Measurements from ENCODE around the gene DTD2. TPM values are rescaled to one million over a fixed set of nuclear protein-coding genes. Genes with fewer than 3 reads are reported as not detected.

DTD2 gene
- total RNA-seq, 1 donor from 2014 or later: 29.8 TPM

DNA sequence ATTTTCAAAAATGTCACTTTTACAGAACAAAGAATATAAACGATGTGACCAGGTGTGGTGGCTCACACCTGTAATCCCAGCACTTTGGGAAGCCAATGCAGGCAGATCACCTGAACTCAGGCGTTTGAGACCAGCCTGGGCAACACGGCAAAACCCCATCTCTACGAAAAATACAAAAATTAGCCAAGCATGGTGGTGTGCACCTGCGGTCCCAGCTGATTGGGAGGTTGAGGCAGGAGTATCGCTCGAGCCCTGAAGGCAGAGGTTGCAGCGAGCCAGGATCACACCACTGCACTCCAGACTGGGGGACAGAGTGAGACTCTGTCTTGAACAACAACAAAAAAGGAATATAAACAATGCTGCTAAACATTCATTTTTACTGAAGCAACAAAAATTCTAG is 52.2 kb downstream of the DTD2 start:
- no peak for DNase-seq

DNA sequence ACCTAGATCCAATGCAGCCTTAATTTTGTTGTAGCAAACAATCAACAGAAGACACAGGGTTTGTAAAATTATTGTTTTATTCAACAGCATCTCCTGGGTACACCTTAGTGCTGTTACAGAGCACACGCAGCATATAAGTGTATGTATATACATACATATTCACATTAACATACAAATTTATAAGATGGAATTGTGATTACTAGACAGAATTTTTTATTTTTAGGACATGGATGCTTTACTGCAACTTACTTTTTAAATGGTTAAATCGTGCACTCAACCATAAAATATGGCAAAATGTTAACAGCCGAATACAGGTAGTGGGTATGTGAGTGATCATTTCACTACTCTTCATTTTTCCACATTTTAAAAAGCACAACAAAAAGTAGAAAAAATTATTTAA is 53.6 kb downstream of the DTD2 start:
- no peak for DNase-seq

DNA sequence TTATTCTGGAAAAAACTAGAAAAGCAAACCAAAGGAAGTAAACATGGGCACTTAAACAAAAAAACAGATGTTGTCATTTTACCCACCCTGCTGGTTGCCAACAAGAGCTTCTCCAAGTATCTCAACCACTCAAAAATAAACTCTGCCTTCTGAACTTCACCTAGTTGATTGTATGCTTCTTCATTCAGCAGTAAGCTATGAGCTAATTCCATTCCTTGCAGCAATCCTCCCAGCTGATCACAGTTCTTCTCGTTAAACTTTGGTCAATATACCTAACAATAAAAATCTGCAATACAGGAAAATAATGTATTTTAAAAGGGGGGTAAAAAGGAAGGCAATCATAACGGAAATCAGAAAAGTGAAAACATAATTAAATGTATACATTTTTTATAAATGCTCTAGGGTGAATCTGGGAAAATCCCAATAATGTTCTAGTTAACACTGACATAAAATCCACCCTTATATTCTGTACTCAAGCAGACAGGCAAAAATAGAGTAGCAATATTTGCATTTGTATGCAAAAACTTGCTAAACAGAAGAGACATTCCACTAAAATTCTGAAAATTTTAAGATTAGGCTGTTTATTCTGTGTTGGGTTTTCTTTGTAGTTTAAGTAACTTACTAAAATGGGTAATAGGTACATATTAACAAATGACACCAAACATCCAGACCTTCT is 54.4 kb downstream of the DTD2 start:
- DNase-seq: no peak

DNA sequence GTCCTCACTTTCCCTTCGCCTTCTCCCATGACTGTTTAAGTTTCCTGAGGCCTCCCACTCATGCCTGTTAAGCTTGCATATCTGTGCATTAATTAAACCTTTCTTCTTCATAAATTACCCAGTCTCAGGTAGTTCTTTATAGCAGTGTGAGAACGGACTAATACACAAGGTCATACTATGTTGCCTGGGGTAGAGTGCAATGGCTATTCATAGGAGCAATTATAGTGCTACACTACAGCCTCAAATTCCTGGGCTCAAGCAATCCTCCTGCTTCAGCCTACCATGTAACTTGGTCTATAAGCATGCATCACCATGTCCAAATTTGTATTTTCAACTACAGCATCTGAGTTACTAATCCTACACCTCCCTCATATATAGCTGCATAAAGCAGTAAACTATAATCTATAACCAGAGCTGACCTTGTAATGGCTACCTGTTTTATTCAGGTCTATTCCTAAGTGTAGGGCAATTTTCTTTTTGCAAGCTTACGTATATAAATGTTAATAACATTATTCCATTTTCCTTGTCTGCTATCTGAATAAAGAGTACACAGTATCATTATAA is 55.9 kb downstream of the DTD2 start:
- DNase-seq: no peak

DNA sequence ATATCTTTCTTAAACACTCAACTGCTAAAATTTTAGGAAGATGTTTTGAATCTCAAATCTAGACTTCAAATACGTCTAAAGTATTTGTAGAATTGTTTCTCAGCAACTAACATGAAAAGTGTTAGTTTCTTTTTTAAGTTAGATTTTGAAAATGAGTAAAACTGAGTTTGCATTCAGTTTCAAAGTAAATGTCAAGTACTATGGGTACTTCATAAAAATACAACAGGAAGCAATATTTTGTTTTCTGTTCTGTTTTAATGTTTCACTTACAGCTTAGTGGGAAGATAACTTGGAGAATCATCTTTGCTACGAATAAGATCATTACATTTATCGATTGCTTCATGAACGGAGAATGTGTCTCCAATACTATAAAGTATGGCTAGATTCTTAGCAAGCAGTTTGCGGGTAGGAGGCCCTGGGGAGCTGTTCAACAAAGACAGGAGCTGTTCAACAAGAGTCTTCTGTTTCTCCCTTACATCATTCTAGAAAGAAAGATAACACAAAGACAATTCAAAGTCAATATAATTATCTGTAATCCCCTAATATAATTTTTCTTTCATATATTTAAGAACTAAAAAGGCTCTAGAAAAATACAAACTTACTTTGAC is 57.2 kb downstream of the DTD2 start:
- no peak for DNase-seq

Other genes starting within 250 kb of the DTD2 start
- gene HECTD1, start 249.7 kb downstream of the DTD2 start, total RNA-seq: 273 TPM
- 27.4 TPM for gene HEATR5A, start 37.0 kb downstream of the DTD2 start, total RNA-seq
- gene GPR33, start 30.5 kb upstream of the DTD2 start, total RNA-seq: not detected
- gene NUBPL, start 103.9 kb upstream of the DTD2 start, total RNA-seq: 12.5 TPM

Measured in skin of body (tissue), 2 donors.